K562 (cell line): Measurements from ENCODE around the gene CELSR3. TPM values are rescaled to one million over a fixed set of nuclear protein-coding genes. Genes with fewer than 3 reads are reported as not detected.

Experiments
- ARNT ChIP-seq, 2 experiments: fragments of 450-650 bp; IDR thresholded peaks; 2 replicates each; pipeline ENCODE4 v1.6.1; 2016; ENCODE audit warnings: mild to moderate bottlenecking in 1 of 2
- ATF3 ChIP-seq, 2 experiments: fragments of 450-650 bp in 1 of 2; sonication (generic) in 1 of 2; formaldehyde crosslinking in 1 of 2; IDR thresholded peaks in 1 of 2; conservative IDR thresholded peaks in 1 of 2; 2 replicates each; pipeline versions ENCODE4 v1.6.1 to v1.8.1; 2016 to 2023; ENCODE audit warnings: mild to moderate bottlenecking in 2 of 2, moderate library complexity in 2 of 2, inconsistent platforms in 1 of 2, missing genetic modification reagents in 1 of 2
- CREBBP ChIP-seq: IDR thresholded peaks from one replicate; pipeline ENCODE4 v1.6.1; 2012; ENCODE audit warnings: low read depth, mild to moderate bottlenecking, control low read depth, inconsistent platforms, low read length
- FOSL1 ChIP-seq: fragments of 200-800 bp; sonication (Bioruptor generic); conservative IDR thresholded peaks from 2 replicates; pipeline ENCODE4 v1.6.1; 2016; ENCODE audit warnings: missing genetic modification characterization, missing compliant biosample characterization
- JUN ChIP-seq, 2 experiments: sonication (generic) in 1 of 2; formaldehyde crosslinking in 1 of 2; IDR thresholded peaks; 2 replicates each; pipeline versions ENCODE4 v1.6.1 to v1.8.0; 2012 to 2022; ENCODE audit warnings: borderline replicate concordance in 2 of 2, mild to moderate bottlenecking in 2 of 2, improper control_type of control experiment in 1 of 2, low read depth in 1 of 2, low read length in 1 of 2, missing genetic modification reagents in 1 of 2
- MAX ChIP-seq: sonication (generic); formaldehyde crosslinking; IDR thresholded peaks from 2 replicates; pipeline ENCODE4 v1.9.0; 2022; ENCODE audit warnings: mild to moderate bottlenecking, missing genetic modification reagents
- MEF2A ChIP-seq: IDR thresholded peaks from 2 replicates; pipeline ENCODE4 v1.6.1; 2011; ENCODE audit warnings: low read depth, mild to moderate bottlenecking, low read length, moderate library complexity; ENCODE audit not compliant: control insufficient read depth
- NCOR1 ChIP-seq: fragments of 450-650 bp; IDR thresholded peaks from 2 replicates; pipeline ENCODE4 v1.6.1; 2016; ENCODE audit warnings: mild to moderate bottlenecking, moderate library complexity
- NFIC ChIP-seq: fragments of 450-650 bp; IDR thresholded peaks from 2 replicates; pipeline ENCODE4 v1.6.1; 2017; ENCODE audit warnings: mild to moderate bottlenecking, inconsistent platforms
- TAF15 ChIP-seq: fragments of 200-400 bp; formaldehyde crosslinking; IDR thresholded peaks from 2 replicates; pipeline ENCODE4 v1.6.1; 2017; ENCODE audit warnings: mild to moderate bottlenecking, low read depth, low read length, moderate library complexity
- TGIF2 ChIP-seq: sonication (generic); formaldehyde crosslinking; IDR thresholded peaks from 2 replicates; pipeline ENCODE4 v1.8.1; 2022; ENCODE audit warnings: mild to moderate bottlenecking, missing genetic modification reagents, moderate library complexity
- ZNF584 ChIP-seq: fragments of 200-800 bp; sonication (Bioruptor generic); IDR thresholded peaks from 2 replicates; pipeline ENCODE4 v1.6.1; 2016; ENCODE audit warnings: low read depth, mild to moderate bottlenecking, missing genetic modification characterization, missing compliant biosample characterization
- polyA plus RNA-seq, 8 experiments: library from polyadenylated mRNA; depleted of rRNA in 4 of 8; stranded (reverse) in 5 of 8; unstranded in 3 of 8; fragments of >200 nt; fragmentation: Nextera tagmentation in 2 of 8; fragmentation: Illumina TruSeq in 1 of 8; extraction: Ambion mirVana in 2 of 8; extraction: Trizol in 1 of 8; gene quantifications; 2 replicates each; pipeline versions ENCODE4 v1.2.1 to v1.2.3, GENCODE V29; 2011 to 2014; ENCODE audit warnings: inconsistent platforms in 1 of 8, missing spikeins in 1 of 8
- total RNA-seq, 7 experiments: library from RNA; depleted of rRNA in 6 of 7; stranded (reverse); fragments of >200 nt in 6 of 7; fragmentation: Illumina TruSeq in 2 of 7; extraction: Trizol in 2 of 7; gene quantifications; 2 replicates each; pipeline versions ENCODE4 v1.2.1 to v1.2.3, GENCODE V29; 2011 to 2021; ENCODE audit warnings: low replicate concordance in 1 of 7
- TF ChIP-seq, protein P1 (sequence below): fragments of 450-650 bp; formaldehyde crosslinking; IDR thresholded peaks from 2 replicates; pipeline ENCODE4 v1.4.0; 2020; ENCODE audit warnings: mild to moderate bottlenecking
- TF ChIP-seq, protein P2 (sequence below): fragments of 450-650 bp; IDR thresholded peaks from 2 replicates; pipeline ENCODE4 v1.6.1; 2018; ENCODE audit not compliant: partially characterized antibody
- TF ChIP-seq, protein P3 (sequence below), 2 experiments: fragments of 450-650 bp; conservative IDR thresholded peaks; 2 replicates each; pipeline ENCODE4 v1.6.1; 2017; ENCODE audit warnings: mild to moderate bottlenecking in 2 of 2, moderate library complexity in 2 of 2
- TF ChIP-seq, protein P4 (sequence below), 3 experiments: fragments of 200-800 bp in 1 of 3; sonication (Bioruptor generic) in 1 of 3; sonication (generic) in 1 of 3; formaldehyde crosslinking in 1 of 3; IDR thresholded peaks; 2 replicates each; pipeline versions ENCODE4 v1.6.1 to v1.8.0; 2016 to 2022; ENCODE audit warnings: mild to moderate bottlenecking in 2 of 3, missing compliant biosample characterization in 2 of 3, missing genetic modification characterization in 2 of 3, missing genetic modification reagents in 1 of 3

The CELSR3 gene
- total and polyA plus RNA-seq, 9 of the 15 experiments (the other 6 are each of a cell fraction or from before 2014, with no cell fraction given): 0.10 to 2.7 (median 0.76) TPM

GRCh38 chr3:48595526-48596121 lies 67.1 kb downstream of the CELSR3 start (continued):
- TF ChIP-seq, protein P1, sequence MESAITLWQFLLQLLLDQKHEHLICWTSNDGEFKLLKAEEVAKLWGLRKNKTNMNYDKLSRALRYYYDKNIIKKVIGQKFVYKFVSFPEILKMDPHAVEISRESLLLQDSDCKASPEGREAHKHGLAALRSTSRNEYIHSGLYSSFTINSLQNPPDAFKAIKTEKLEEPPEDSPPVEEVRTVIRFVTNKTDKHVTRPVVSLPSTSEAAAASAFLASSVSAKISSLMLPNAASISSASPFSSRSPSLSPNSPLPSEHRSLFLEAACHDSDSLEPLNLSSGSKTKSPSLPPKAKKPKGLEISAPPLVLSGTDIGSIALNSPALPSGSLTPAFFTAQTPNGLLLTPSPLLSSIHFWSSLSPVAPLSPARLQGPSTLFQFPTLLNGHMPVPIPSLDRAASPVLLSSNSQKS (CRISPR knock-in tag): no peak
- TF ChIP-seq, protein P2, sequence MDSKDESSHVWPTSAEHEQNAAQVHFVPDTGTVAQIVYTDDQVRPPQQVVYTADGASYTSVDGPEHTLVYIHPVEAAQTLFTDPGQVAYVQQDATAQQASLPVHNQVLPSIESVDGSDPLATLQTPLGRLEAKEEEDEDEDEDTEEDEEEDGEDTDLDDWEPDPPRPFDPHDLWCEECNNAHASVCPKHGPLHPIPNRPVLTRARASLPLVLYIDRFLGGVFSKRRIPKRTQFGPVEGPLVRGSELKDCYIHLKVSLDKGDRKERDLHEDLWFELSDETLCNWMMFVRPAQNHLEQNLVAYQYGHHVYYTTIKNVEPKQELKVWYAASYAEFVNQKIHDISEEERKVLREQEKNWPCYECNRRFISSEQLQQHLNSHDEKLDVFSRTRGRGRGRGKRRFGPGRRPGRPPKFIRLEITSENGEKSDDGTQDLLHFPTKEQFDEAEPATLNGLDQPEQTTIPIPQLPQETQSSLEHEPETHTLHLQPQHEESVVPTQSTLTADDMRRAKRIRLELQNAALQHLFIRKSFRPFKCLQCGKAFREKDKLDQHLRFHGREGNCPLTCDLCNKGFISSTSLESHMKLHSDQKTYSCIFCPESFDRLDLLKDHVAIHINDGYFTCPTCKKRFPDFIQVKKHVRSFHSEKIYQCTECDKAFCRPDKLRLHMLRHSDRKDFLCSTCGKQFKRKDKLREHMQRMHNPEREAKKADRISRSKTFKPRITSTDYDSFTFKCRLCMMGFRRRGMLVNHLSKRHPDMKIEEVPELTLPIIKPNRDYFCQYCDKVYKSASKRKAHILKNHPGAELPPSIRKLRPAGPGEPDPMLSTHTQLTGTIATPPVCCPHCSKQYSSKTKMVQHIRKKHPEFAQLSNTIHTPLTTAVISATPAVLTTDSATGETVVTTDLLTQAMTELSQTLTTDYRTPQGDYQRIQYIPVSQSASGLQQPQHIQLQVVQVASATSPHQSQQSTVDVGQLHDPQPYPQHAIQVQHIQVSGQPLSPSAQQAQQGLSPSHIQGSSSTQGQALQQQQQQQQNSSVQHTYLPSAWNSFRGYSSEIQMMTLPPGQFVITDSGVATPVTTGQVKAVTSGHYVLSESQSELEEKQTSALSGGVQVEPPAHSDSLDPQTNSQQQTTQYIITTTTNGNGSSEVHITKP: peak; percentile 33
- TF ChIP-seq ZNF584 (CRISPR knock-in tag) (no peak), CREBBP (no peak), TAF15 (no peak), ATF3 (IDR thresholded peaks at IDR 0.05) (peak; percentile 93), ATF3 (CRISPR knock-in tag; conservative IDR thresholded peaks at IDR 0.05) (no peak), JUN (IDR thresholded peaks at IDR 0.05; ENCODE audit: borderline replicate concordance, low read depth, low read length) (peak; percentile 73; the same call in 1 of the 2 replicates), JUN (CRISPR knock-in tag; IDR thresholded peaks at IDR 0.05; ENCODE audit: borderline replicate concordance) (no peak), MEF2A (no peak), MAX (peak; percentile 29; the same call in 1 of the 2 replicates), ARNT (IDR thresholded peaks at IDR 0.05) (no peak), FOSL1 (tag) (peak; percentile 91), TGIF2 (CRISPR knock-in tag) (no peak), NCOR1 (peak; percentile 26; the same call in 1 of the 2 replicates), NFIC (peak; percentile 91)
- TF ChIP-seq, protein P3, sequence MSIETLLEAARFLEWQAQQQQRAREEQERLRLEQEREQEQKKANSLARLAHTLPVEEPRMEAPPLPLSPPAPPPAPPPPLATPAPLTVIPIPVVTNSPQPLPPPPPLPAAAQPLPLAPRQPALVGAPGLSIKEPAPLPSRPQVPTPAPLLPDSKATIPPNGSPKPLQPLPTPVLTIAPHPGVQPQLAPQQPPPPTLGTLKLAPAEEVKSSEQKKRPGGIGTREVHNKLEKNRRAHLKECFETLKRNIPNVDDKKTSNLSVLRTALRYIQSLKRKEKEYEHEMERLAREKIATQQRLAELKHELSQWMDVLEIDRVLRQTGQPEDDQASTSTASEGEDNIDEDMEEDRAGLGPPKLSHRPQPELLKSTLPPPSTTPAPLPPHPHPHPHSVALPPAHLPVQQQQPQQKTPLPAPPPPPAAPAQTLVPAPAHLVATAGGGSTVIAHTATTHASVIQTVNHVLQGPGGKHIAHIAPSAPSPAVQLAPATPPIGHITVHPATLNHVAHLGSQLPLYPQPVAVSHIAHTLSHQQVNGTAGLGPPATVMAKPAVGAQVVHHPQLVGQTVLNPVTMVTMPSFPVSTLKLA (conservative IDR thresholded peaks at IDR 0.05): peak in 1 of 2 experiments; percentile 44; a peak in 1 of 4 replicates
- TF ChIP-seq, protein P4, sequence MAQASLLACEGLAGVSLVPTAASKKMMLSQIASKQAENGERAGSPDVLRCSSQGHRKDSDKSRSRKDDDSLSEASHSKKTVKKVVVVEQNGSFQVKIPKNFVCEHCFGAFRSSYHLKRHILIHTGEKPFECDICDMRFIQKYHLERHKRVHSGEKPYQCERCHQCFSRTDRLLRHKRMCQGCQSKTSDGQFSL (CRISPR knock-in tag; IDR thresholded peaks at IDR 0.05): peak; percentile 76; the same call in 1 of the 2 replicates
- TF ChIP-seq, protein P4 (tag; IDR thresholded peaks at IDR 0.05): peak in 1 of 2 experiments; percentile 38; a peak in 1 of 4 replicates
